H4 (cell line): ENCODE data around the gene CAMK2A. TPM values are rescaled to one million over a fixed set of nuclear protein-coding genes. Genes with fewer than 3 reads are reported as not detected.

Source experiments
- DNase-seq: peaks from one replicate; pipeline ENCODE4 v3.0.0-alpha.2; 2015; ENCODE audit warnings: low spot score
- total RNA-seq: library from RNA; depleted of rRNA; stranded (reverse); fragments of >200 nt; shearing (Covaris generic); gene quantifications from 2 replicates; pipeline ENCODE4 v1.2.3, GENCODE V29; 2014

CAMK2A gene
- total RNA-seq, 1 experiment from 2014 or later, result 0.02 TPM

- no peak for DNase-seq
These were observed 26.7 kb upstream of the CAMK2A start for GRCh38 chr5:150316320-150316719.

GRCh38 chr5:150315245-150315644 lies 25.7 kb upstream of the CAMK2A start:
- no peak for DNase-seq

GRCh38 chr5:150313921-150314716 lies 24.5 kb upstream of the CAMK2A start:
- DNase-seq, result no peak

DNA sequence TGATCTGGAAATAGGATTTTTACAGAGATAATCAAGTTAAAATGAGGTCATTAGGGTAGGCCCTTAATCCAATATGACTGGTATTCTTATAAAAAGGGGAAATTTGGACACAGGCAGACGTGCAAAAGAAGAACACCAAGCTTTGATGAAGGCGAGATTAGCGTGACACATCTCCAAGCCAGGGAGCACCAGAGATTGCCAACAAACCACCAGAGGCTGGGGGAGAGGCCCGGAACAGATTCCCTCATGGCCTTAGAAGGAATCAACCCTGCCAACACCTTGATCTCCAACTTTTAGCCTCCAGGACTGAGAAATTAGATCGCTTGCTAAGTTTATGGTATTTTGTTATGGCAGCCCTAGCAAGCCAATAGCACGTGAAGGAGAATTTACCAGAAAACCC lies 23.9 kb upstream of the CAMK2A start:
- DNase-seq, result no peak

DNA sequence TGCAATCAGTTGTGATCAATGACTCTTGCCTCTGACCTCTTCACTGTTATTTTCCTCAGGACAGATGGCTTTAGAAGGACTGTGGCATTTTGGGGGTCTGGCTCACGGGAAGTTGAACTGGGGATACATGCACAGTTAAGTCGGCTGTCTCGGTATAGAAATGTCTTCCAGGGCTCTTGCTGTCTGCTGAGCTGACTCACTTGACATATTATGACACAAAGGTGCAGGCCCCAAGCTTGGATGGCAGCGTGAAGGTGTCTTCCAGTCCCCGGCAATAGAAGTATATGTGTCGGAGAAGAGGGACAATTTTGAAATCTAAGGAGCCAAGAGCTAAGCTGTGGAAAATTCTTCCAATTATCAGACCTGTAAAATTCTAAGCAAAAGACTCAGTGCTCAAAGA lies 22.9 kb upstream of the CAMK2A start:
- DNase-seq, result no peak

DNA sequence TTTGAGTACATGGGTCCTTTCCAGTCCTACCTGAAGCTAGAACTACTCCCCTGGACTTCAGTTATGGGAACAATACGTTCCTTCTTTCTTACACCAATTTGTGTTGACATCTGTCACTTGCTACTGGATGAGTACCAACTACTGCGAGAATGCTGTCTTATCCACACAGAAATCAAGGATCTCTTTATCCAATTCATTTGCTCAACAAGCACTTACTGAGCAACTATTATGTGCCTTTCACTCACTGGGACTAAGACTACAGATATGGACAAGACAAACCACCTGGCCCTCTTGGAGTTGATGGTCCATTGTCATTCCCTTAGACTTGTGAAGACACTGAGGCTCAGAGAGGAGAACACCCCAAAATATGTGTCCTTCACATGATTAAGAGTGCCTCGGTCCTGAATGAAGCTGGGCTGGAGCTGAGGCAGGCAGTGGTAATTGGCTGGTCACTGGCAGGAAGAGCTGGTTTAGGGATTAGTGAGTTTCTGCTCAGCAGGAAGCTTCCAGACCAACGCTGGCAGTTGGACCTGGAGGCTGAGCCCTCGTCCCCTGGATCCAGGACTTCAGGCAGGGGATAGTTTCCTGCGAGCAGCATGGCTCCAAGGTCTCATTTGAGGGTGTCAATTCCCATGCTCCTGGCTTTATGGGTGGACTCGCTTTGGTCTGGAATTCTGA lies 21.6 kb upstream of the CAMK2A start:
- no peak for DNase-seq

- DNase-seq, result no peak
These were observed 20.7 kb upstream of the CAMK2A start for GRCh38 chr5:150310246-150310645.

GRCh38 chr5:150309886-150310239 lies 20.3 kb upstream of the CAMK2A start:
- DNase-seq, result no peak

DNA sequence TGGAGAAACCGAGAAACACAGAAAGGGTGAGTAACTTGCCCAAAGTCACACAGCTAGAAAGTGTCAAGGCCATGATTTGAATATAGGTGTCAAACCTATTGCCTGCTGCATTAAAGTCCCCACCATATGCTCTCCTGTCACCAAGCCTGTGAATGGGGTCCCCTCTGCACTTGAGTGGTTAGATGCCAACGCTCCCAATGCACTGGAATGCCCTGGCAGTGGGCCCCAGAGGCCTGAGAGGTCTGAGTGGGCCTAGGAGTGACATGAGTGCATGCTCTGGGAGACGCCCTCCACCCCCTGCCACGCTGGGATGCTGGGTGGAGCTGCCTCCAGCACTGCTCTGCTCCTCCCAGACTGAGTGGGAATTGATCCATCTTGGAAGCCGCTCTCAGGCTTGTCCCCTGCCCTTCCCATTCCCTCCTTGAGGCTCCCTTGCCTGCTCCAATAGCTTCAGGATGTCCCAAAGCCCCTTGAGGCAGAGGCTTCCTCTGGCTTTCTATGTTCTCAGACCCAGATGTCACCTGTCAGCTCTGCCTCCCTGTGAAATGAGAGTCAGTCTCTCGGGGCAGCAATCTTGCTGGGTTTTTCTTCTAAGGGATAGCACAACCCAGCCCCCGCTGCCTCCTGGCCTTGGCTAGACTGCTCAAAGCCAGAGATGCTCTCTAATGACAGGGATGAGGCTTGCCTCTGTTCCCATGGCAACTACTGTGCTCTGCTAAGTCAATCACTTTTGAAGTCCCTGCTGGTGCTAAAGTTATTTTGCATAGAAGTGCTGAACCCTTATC lies 19.7 kb upstream of the CAMK2A start:
- no peak for DNase-seq

- DNase-seq, result no peak
These were observed 18.2 kb upstream of the CAMK2A start for GRCh38 chr5:150307617-150308426.

- DNase-seq, result no peak
These were observed 17.2 kb upstream of the CAMK2A start for GRCh38 chr5:150306775-150307174.

GRCh38 chr5:150305557-150305956 lies 16.0 kb upstream of the CAMK2A start:
- no peak for DNase-seq

- no peak for DNase-seq
These were observed 15.5 kb upstream of the CAMK2A start for GRCh38 chr5:150305095-150305494.

DNA sequence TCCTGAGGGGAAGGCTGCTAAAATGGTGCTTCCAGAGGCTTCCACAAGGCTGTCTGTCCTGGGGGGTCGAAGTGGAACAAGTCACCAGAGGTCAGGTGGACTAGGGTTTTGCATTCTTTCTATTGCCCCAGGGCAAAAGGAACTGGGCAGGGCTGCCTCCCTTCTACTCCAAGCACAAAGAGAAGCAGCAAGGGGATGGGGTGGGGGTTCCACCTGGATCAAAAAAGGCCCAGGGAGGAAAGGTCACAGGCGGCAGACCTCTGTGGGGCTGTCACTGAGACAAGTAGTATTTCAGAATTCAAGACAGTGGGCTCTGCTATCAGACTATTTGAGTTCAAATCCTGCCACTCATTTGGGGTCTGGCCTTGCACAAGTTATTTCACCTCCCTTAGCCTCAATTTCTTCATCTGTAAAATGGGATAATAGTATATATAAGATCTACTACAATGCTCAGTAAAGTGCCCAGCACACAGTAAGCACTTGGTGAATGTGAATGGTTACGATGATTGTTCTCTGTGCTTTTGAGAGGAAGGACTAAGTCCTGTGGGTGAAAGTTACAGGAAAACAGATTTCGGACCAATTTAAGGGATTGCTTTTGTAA lies 15.0 kb upstream of the CAMK2A start:
- no peak for DNase-seq

DNA sequence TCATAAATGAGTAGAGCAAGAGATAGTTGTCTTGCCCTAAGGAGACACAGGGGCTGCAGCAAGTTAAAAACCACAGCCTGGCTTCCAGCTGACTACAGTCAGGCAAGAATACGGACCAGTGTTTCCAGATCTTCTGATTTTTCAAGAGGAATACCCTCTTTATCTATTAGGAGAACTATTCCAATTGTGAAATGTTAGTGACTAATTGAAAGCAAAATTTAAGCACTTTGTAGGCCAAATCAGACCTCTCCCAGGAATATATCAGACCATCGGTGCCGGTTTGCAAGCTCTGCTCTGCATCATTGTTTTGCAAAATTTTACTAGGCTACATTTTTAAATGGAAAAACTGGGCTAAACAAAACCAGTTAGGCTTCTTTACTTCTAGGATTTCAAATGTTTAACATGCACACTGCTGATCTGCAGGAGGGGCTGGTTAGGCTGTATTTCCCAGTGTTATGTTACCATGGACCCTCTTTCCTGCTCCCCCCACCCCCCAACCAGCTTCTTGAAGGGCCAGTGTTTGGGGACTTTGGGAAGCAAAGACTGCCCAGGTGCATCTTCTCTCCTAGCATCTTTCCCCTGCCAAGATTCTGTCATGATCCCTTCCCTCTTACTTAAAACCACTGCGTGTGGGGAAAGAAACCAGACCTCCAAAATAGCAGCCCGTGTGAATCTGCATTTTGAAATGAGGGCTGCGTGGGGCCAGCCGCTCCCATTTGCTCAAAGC lies 14.2 kb upstream of the CAMK2A start:
- DNase-seq, result no peak

DNA sequence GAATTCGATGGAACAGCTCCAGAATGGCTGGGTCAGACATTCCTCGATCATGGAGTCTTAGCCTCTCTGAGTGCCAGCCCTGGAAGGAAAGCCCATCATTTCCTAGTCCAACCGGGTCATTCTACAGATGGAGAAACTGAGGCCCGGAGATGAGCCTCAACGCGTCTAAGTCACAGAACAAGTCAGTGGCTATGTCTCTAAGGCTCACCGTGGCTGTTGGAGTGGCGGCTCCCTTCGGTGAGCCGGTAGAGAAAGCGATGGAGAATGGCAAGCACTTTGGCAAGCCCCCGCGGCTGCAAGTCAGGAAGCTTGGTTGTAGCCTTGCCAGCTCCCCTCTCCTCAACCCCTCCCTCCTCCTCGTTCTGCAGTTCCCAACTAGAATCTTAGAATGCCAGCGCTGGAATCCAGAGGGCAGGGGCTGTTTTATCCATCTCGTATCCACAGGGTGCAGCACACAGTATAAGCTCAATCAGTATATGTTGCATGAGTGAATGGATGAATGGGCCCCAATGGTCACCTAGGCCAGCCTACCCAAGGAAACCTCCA lies 13.6 kb upstream of the CAMK2A start:
- no peak for DNase-seq

DNA sequence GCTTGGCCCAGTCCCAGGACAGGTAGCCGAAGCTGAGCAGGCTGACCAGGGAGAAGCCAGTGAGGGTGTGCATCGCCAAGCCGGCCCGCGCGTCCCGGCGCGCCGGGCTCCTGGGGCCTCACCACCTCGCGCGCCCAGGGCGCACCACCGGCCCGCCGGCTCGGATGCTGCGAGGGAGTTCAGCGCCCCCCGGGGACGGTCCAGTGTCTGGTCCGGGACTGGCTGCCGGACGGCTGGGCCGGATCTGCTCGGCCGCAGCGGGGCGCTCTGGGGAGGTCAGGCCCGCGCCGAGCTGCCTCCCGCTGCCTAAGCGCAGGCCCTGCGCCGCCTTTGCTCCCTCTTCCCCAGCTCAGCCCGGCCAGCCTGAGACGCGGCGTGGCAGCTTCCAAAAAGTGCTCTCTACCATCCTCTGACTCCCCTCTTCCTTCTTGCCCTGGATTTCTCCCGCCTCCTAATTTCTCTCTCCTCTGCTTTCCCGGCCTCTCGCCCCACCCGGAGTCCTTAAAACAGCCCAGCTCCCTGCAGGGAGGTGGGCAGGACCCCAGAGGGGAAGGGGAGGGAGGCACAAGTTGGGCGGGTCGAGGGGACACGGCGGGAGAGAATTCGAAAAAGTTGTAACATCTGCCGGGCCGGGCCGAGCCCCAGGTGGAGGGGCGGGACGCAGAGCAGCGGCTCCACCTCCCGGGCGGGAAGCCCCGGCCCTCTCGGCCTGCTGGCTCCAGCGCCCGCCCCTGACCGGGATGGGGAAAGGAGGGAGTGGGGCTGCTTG lies 12.9 kb upstream of the CAMK2A start, which contains the start of gene ARSI:
Gene ARSI, minus strand, starts transcription at position 605 of the 769 bp plus-strand sequence. Its CDS starts 532 bp downstream, at position 73.
- DNase-seq, result no peak

GRCh38 chr5:150301901-150302300 lies 12.3 kb upstream of the CAMK2A start:
- no peak for DNase-seq

- no peak for DNase-seq
These were observed 11.6 kb upstream of the CAMK2A start for GRCh38 chr5:150301170-150301505.
